ENCODE measurements around the gene ZSWIM8. TPM values are rescaled to one million over a fixed set of nuclear protein-coding genes. Genes with fewer than 3 reads are reported as not detected.
"Not testable (repeated sequence)": the region's sequence is repeated elsewhere in the genome, so short reads cannot be mapped to it uniquely, and the experiment has no call there.

Gene ZSWIM8
- total RNA-seq, 4 donors from 2014 or later, result 48.4 to 121 (median 101) TPM

- Histone ChIP-seq H3K4me1 (peaks cover 0 to 66% (median 27%) of the 10 kb centered on the region in 3 donors), H3K27ac (peak within 1 kb of the TSS; percentile 78 to 96 (median 92)), H3K27me3 (no peaks in the 10 kb centered on the region), H3K36me3 (peaks cover 0 to 29% of the 10 kb centered on the region in 2 donors), H3K9me3 (no peaks in the 10 kb centered on the region), H3K4me3 (peak within 1 kb of the TSS; percentile 66 to 69)
- ATAC-seq, result peak; percentile 75
- TF ChIP-seq CTCF (IDR thresholded peaks at IDR 0.05), result peak in 1 of 4 experiments; percentile 15
- peak; percentile 85 for TF ChIP-seq POLR2AphosphoS5 (IDR thresholded peaks at IDR 0.05)
- TF ChIP-seq EP300 (IDR thresholded peaks at IDR 0.05), result no peak
- peak; percentile 57 to 61 for TF ChIP-seq POLR2A (IDR thresholded peaks at IDR 0.05)
- WGBS, 2 donors (ENCODE audit: low coverage in 1 of 2), result 2% methylated on average over 12 to 16 of the region's 57 CpGs
Measured at GRCh38 chr10:73781879-73782748, 3.3 kb upstream of the ZSWIM8 start, which contains the start of gene CHCHD1. CHCHD1 (plus strand) TSS chr10:73782048; CDS start chr10:73782076, 28 bp downstream.

- Histone ChIP-seq H3K27ac (peak overlapping the region in 3 of 4 donors; percentile 91 to 96 (median 92)), H3K27me3 (no peaks in the 10 kb centered on the region), H3K36me3 (peaks cover 0 to 24% of the 10 kb centered on the region in 2 donors), H3K4me1 (peaks cover 0 to 67% (median 33%) of the 10 kb centered on the region in 3 donors), H3K4me3 (peak overlapping the region; percentile 66 to 69), H3K9me3 (no peaks in the 10 kb centered on the region)
- WGBS, 2 donors (ENCODE audit: low coverage in 1 of 2), result 37 to 45% methylated on average over 2 of the region's 2 CpGs
- TF ChIP-seq POLR2AphosphoS5 (IDR thresholded peaks at IDR 0.05), result no peak
- TF ChIP-seq EP300 (IDR thresholded peaks at IDR 0.05), result no peak
- no peak for ATAC-seq
Measured at GRCh38 chr10:73782749-73783085, 2.7 kb upstream of the ZSWIM8 start.

GRCh38 chr10:73785721-73786511 lies 510 bp downstream of the ZSWIM8 start:
- WGBS, 2 donors (ENCODE audit: low coverage in 1 of 2), result 0 to 10% methylated on average over 2 to 7 of the region's 54 CpGs
- TF ChIP-seq POLR2A (IDR thresholded peaks at IDR 0.05) (no peak), POLR2AphosphoS5 (IDR thresholded peaks at IDR 0.05) (no peak), CTCF (IDR thresholded peaks at IDR 0.05) (no peak), EP300 (IDR thresholded peaks at IDR 0.05) (no peak)
- H3K27ac ChIP-seq, result peak overlapping the region; percentile 76 to 94 (median 92)
- peaks cover 0 to 25% of the 10 kb centered on the region in 2 donors for H3K36me3 ChIP-seq
- H3K27me3 ChIP-seq, result no peaks in the 10 kb centered on the region
- ATAC-seq, result peak; percentile 34
- H3K4me1 ChIP-seq, result peaks cover 0 to 72% (median 31%) of the 10 kb centered on the region in 3 donors
- H3K9me3 ChIP-seq, result no peaks in the 10 kb centered on the region
- H3K4me3 ChIP-seq, result peak overlapping the region; percentile 63 to 97

- H3K36me3 ChIP-seq, result peaks cover 0 to 30% of the 10 kb centered on the region in 2 donors
- peaks cover 0 to 67% (median 28%) of the 10 kb centered on the region in 3 donors for H3K4me1 ChIP-seq
- ATAC-seq, result no peak
- 0% methylated on average over 1 to 2 of the region's 2 CpGs for WGBS, 2 donors (ENCODE audit: low coverage in 1 of 2)
- H3K27me3 ChIP-seq, result no peaks in the 10 kb centered on the region
- H3K9me3 ChIP-seq, result no peaks in the 10 kb centered on the region
- TF ChIP-seq CTCF (IDR thresholded peaks at IDR 0.05) (no peak), POLR2A (IDR thresholded peaks at IDR 0.05) (no peak), POLR2AphosphoS5 (IDR thresholded peaks at IDR 0.05) (no peak), EP300 (IDR thresholded peaks at IDR 0.05) (no peak)
- H3K27ac ChIP-seq, result peak overlapping the region in 3 of 4 donors; percentile 91 to 94 (median 92)
- peak overlapping the region; percentile 63 to 97 for H3K4me3 ChIP-seq
Measured at GRCh38 chr10:73786512-73786885, 1.1 kb downstream of the ZSWIM8 start.

- Histone ChIP-seq H3K4me1 (peaks cover 0 to 67% (median 28%) of the 10 kb centered on the region in 3 donors), H3K4me3 (peak overlapping the region in 1 of 2 donors; percentile 97), H3K36me3 (peaks cover 0 to 38% of the 10 kb centered on the region in 2 donors)
- ATAC-seq, H3K9me3 ChIP-seq, H3K27me3 ChIP-seq, H3K27ac ChIP-seq: not testable (repeated sequence)
- WGBS, 2 donors (ENCODE audit: low coverage in 1 of 2), result 76 to 83% methylated on average over 6 to 10 of the region's 21 CpGs
Measured at GRCh38 chr10:73787031-73787800, 1.8 kb downstream of the ZSWIM8 start.
